ENCODE results near the gene SLC24A3.

The SLC24A3 gene

GRCh38 chr20:19515074-19515473 lies 302.6 kb downstream of the SLC24A3 start:
- DNase-seq: no peak

- no peak for DNase-seq
Observed at GRCh38 chr20:19519466-19519865, 307.0 kb downstream of the SLC24A3 start.

- no peak for DNase-seq
Observed at GRCh38 chr20:19520261-19520660, 307.8 kb downstream of the SLC24A3 start.

- no peak for DNase-seq
Observed at GRCh38 chr20:19522071-19522801, 309.8 kb downstream of the SLC24A3 start.

- no peak for DNase-seq
Observed at GRCh38 chr20:19522836-19523590, 310.6 kb downstream of the SLC24A3 start.

DNA sequence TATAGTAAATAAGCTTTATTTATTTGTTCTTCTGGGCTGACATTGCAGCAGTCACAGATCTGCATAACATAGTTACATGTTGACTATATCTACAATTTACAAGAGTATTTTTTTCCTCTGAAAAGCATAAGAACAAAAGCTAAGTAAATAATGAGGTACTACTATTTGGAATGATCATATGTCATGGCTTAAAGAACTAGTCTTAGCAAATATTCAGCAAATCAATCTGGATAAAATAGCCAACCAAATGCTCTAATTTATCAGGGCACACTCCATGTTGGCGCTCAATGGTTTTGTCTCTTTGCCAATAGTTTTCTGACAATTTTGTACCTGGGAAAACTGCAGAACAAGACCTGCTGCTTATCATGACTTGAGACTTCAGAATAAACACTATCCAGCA lies 312.2 kb downstream of the SLC24A3 start:
- DNase-seq: no peak

- no peak for DNase-seq
Observed at GRCh38 chr20:19527509-19527908, 315.1 kb downstream of the SLC24A3 start.

- DNase-seq: no peak
Observed at GRCh38 chr20:19528286-19529030, 316.0 kb downstream of the SLC24A3 start.

DNA sequence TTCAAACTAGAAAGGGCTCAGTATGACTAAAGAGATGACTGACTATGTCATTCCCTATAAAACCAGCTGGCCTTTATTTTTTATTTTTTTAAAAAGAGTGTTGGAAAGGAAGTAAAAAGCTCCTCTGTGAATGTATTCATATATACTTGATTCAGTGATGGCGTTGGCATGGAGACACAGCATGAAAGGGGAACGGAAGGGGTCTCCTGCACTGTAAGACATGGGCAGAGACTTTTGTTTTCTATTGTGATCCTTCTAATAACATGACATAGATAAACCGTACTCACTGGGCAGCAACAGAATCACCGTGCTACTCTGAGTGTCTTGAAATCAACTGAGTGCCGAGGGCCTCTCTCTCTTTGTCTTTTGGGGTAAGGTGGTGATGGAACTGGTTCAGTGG lies 317.6 kb downstream of the SLC24A3 start:
- DNase-seq: no peak

GRCh38 chr20:19531446-19531845 lies 319.0 kb downstream of the SLC24A3 start:
- no peak for DNase-seq

- no peak for DNase-seq
Observed at GRCh38 chr20:19538556-19538955, 326.1 kb downstream of the SLC24A3 start.

- DNase-seq: no peak
Observed at GRCh38 chr20:19539191-19539590, 326.7 kb downstream of the SLC24A3 start.

GRCh38 chr20:19540392-19540791 lies 327.9 kb downstream of the SLC24A3 start:
- no peak for DNase-seq

- DNase-seq: no peak
Observed at GRCh38 chr20:19543101-19543500, 330.7 kb downstream of the SLC24A3 start.

- DNase-seq: no peak
Observed at GRCh38 chr20:19544684-19545083, 332.2 kb downstream of the SLC24A3 start.

DNA sequence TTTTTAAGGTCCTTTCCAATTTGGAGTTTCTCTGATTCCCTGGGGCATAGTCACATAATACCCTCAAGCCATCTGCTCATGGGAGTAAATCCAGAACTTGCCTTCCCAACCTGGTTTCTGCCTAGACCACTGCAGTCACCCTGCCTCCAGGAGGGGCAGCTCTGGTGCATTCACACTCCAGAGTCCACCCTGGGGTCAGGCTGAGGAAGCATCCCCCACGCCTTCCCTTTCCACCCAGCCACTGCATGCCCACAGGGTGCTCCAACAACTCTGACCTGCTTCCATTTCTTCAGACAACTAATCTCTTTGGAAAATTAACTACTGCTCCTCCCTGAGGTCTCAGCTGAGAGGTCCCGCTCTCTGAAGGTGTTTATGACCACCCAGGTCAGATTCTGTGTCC lies 334.2 kb downstream of the SLC24A3 start:
- DNase-seq: no peak

GRCh38 chr20:19547547-19547946 lies 335.1 kb downstream of the SLC24A3 start:
- no peak for DNase-seq

DNA sequence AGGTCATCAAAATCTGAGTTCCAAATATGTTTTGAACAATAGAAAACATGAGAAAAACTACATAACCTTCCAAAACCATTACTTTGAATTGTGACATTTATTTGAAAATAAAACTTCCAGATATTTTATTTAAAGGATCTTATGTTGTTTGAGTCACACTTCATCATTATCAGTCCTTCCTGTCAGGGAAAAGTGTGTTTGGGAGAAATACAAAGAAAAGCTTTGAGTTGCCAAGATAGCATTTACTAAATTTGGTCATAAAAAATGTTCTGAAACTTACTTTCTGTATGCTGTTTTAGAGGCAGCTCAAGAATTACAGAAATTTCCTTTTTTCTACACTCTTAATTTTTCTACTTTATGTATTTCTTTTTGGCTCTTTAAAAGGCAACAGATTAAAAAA lies 337.5 kb downstream of the SLC24A3 start:
- no peak for DNase-seq

- no peak for DNase-seq
Observed at GRCh38 chr20:19552221-19553180, 340.1 kb downstream of the SLC24A3 start.

- no peak for DNase-seq
Observed at GRCh38 chr20:19554666-19555065, 342.2 kb downstream of the SLC24A3 start.

DNA sequence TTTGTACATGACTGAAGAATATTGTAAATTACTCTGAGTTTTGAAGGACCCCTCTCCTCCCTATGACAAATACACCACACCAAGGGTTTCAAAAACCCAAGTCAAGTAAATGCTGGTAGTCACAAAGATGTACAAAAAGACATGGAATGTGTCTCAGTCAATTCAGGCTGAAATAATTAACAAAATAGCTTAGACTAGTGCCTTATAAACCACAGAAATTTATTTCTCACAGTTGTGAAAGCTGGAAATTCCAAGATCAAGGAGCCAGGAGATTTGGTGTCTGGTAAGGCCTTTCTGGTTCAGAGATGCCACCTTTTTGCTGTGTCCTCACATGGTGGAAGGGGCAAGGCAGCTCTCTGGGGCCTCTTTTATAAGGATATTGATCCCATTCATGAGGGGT lies 343.3 kb downstream of the SLC24A3 start:
- no peak for DNase-seq

DNA sequence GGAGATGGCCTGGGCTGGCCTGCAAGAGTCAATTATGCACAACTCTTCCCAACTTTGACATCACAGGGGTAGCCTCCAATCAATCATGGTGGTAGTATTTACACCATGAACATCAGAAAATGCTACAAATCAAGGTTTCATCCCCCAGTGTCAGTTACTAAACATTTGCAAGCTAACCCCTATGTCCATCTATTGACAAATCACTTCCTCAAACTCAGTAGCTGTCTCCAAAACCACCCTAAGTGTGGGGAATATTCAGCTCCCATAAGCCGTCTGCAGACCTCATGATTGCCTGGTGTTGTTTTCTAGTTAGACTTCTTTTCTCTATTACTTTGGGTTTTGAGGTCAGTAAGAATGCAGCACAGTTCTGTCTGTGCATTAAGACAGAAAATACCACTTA lies 344.8 kb downstream of the SLC24A3 start:
- no peak for DNase-seq
